Right ventricle myocardium inferior (tissue), 1 donor: ENCODE data around the gene KNL1. TPM values are rescaled to one million over a fixed set of nuclear protein-coding genes. Genes with fewer than 3 reads are reported as not detected.
"Not testable (repeated sequence)": the region's sequence is repeated elsewhere in the genome, so short reads cannot be mapped to it uniquely, and the experiment has no call there.

Source experiments
- ATAC-seq: fragments of 200-7000 bp; cut with Tn5 transposase; one replicate; pipeline ENCODE4 v1.9.1; 2020; ENCODE audit warnings: mild to moderate bottlenecking, moderate library complexity
- DNase-seq: peaks from one replicate; pipeline ENCODE4 v3.0.0; 2021; ENCODE audit errors: missing footprints
- intact Hi-C: fragments of 100-400 bp; cut with DNase I; formaldehyde crosslinking; loops from one replicate; pipeline ENCODE4 v1.11.0; 2022
- total RNA-seq: library from RNA; stranded (reverse); fragmentation: NEBNext Ultra II Directional; extraction: Animal tissue kit (Norgen Biotek cat#: 25700); gene quantifications from one replicate; pipeline ENCODE4 v1.2.1, GENCODE V29; 2021
- donor health status: DM: no; HTN: yes; CAD: no; lungs with severe emphysema.

The KNL1 gene
- total RNA-seq, 1 donor from 2014 or later, result 0.54 TPM

- DNase-seq (no peak), ATAC-seq (no peak)
- intact Hi-C loops, result no loop called here
Measured at GRCh38 chr15:40637221-40637745, 43.2 kb downstream of the KNL1 start.

GRCh38 chr15:40639677-40640076 lies 45.6 kb downstream of the KNL1 start:
- no peak for ATAC-seq
- DNase-seq, result no peak
- intact Hi-C loops, result no loop called here

DNA sequence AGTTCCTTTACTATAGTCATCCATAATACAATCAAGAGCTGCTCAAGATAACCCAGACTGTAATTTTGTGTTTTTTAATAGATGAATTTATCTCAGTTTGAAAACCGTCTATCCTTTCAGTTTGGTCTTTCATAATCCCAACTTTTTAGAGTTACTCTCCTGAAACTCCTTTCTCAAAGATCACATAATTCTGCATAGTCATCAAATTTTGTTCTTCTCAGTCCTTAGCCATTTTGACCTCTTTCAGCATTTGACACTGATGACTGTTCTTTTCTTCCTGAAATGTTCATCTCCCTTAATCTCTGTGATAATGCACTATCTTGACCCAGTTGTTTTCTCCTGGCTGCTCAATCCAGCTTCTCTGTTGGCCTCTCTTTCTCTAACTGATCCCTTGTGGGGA lies 53.5 kb downstream of the KNL1 start:
- no peak for DNase-seq
- no peak for ATAC-seq
- intact Hi-C loops, result no loop called here

DNA sequence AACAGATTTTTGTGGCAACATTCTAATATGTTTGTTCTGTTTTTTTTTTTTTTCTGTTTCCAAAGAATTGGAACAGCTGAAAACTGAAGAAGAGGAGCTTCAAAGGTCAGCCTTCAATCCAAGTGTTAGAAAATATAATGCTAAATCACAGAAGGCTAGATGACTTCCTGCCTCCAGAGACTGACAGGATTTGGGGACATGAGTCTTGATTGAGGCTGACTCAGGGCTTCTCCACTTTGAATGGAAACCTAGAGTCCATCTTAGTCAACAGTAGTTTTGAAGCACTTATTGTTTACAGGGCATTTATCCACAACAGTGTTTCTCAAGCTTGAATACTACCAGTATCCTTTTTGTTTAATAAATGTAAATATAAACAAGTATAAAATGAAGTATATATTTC lies 56.4 kb downstream of the KNL1 start:
- DNase-seq (no peak), ATAC-seq (no peak)
- intact Hi-C loops, result no loop called here

DNA sequence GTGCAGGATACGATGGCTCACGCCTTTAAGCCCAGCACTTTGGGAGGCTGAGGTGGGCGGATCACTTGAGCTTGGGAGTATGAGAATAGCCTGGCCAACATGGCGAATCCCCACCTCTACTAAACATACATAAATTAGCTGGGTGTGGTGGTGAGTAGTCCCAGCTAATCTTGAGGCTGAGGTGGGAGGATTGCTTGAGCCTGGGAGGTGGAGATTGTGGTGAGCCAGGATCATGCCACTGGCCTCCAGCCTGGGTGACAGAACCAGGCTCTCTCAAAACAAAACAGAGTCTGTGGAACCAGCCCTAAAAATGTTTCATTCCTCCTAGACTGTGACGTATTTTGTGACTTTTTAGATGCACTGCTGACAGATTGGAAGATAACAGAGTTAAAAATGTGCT lies 66.6 kb downstream of the KNL1 start:
- intact Hi-C loops, result no loop called here
- DNase-seq (no peak), ATAC-seq (no peak)

- DNase-seq (no peak), ATAC-seq (no peak)
- intact Hi-C loops, result no loop called here
Measured at GRCh38 chr15:40664909-40665308, 70.9 kb downstream of the KNL1 start.

DNA sequence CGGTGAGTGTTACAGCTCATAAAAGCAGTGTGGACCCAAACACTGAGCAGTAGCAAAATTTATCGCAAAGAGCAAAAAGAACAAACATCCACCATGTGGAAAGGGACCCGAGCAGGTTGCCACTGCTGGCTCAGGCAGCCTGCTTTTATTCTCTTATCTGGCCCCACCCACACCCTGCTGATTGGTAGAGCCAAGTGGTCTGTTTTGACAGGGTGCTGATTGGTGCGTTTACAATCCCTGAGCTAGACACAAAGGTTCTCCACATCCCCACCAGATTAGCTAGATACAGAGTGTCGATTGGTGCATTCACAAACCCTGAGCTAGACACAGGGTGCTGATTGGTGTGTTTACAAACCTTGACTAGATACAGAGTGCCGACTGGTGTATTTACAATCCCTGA lies 82.2 kb downstream of the KNL1 start:
- ATAC-seq, DNase-seq, intact Hi-C loops: not testable (repeated sequence)

DNA sequence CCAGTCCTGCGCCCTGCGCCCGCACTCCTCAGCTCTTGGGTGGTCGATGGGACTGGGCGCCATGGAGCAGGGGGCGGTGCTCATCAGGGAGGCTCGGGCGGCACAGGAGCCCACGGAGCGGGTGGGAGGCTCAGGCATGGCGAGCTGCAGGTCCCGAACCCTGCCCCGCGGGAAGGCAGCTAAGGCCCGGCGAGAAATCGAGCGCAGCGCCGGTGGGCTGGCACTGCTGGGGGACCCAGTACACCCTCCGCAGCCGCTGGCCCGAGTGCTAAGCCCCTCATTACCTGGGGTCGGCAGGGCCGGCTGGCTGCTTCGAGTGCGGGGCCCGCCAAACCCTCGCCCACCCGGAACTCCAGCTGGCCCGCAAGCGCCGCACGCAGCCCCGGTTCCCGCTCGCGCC lies 82.9 kb downstream of the KNL1 start:
- DNase-seq, intact Hi-C loops, ATAC-seq: not testable (repeated sequence)

GRCh38 chr15:40680151-40680550 lies 86.1 kb downstream of the KNL1 start:
- intact Hi-C loops, result no loop called here
- DNase-seq, result no peak
- no peak for ATAC-seq

DNA sequence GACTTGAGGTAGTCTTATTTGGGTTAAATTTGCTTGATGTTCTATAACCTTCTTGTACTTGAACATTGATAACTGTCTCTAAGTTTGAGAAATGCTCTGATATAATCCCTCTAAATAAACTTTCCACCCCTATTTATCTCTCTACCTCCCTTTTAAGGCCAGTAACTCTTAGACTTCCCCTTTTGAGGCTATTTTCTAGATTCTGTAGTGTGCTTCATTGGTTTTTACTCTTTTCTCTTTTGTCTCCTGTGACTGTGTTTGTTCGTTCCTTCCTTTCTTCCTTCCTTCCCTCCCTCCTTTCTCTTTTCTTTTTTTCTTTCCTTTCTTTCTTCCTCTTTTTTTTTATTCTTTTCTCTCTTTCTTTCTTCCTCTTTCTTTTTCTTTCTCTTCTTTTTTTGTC lies 86.9 kb downstream of the KNL1 start:
- intact Hi-C loops, DNase-seq, ATAC-seq: not testable (repeated sequence)

DNA sequence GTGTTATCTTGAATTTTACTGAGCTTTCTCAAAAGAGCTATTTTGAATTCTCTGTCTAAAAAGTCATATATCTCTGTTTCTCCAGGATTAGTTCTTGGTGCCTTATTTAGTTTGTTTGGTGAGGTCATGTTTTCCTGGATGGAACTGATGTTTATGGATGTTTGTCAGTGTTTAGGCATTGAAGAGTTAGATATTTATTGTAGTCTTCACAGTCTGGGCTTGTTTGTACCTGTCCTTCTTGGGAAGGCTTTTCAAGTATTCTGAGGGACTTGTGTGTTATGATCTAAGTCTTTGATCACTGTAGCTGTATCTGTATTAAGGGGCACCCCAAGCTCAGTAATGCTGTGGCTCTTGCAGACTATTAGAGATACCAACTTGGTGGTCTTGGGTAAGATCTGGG lies 90.3 kb downstream of the KNL1 start:
- ATAC-seq (no peak), DNase-seq (no peak)
- intact Hi-C loops, result no loop called here

GRCh38 chr15:40685376-40685775 lies 91.3 kb downstream of the KNL1 start:
- intact Hi-C loops, result no loop called here
- DNase-seq, result no peak

GRCh38 chr15:40688932-40689799 lies 95.1 kb downstream of the KNL1 start:
- intact Hi-C loops, result no loop called here
- no peak for ATAC-seq
- DNase-seq, result no peak

More at GRCh38 chr15:40685376-40685775, 91.3 kb downstream of the KNL1 start:
- no peak for ATAC-seq

DNA sequence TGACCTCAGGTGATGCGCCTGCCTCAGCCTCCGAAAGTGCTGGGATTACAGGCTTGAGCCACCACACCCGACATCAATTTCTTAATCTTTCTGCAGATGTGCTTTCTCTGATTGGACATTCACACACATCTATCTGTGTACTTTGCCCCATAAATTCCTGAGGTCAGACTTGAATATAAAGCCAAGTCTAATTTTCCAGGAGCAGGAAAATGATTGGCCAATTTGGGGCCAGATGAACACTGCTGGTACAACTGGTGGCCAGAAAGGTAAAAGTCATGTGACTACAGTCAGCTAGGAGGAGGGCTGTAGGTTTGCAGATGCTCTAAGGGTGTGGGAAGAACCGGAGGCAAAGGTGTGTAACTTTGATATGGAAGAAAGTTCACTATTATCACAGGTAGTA lies 97.7 kb downstream of the KNL1 start:
- DNase-seq (no peak), ATAC-seq (no peak)
- intact Hi-C loops, result loop anchor here (10.0 kb wide), 1 partner anchor 177 kb away; no protein-coding TSS in a partner anchor

DNA sequence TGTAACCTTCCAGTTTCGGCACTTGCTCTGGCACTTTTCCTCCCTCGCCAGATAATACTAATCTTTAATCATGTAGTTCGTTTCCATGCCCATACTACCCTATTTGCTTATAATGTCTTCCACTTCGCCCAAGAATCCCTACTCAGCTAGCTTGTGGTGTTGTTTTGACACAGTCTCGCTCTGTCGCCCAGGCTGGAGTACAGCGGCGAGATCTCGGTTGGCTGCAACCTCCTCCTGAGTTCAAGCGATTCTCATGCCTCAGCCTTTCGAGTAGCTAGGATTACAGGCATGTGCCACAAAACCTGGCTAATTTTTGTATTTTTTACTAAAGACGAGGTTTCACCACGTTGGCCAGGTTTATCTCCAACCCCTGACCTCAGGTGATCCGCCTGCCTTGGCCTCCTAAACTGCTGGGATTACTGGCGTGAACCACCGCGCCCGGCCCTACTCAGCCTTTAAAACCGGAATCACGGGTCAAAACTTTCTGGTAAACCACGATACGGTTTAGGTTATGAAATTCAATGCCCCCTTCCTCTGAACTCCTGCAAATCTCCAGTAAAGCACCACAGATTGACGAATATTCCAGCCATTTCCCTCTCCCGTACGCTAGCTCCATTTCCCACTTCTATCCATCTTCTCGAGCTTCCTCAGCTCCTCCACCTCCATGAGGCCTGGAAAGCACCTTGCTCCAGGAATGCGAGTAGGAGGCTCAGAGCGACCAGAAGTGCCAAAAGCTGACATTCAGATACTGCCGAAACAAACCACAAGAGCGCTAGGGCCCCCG lies 100.0 kb downstream of the KNL1 start:
- intact Hi-C loops, result loop anchor here (10.0 kb wide), 1 partner anchor 179 kb away; no protein-coding TSS in a partner anchor
- ATAC-seq (peak; percentile 9), DNase-seq (no peak)

- DNase-seq (peak; percentile 97), ATAC-seq (peak; percentile 98)
- intact Hi-C loops, result loop anchor here (1.0 to 10.0 kb wide), 2 partner anchors 59 to 180 kb away; no protein-coding TSS in a partner anchor
Measured at GRCh38 chr15:40694688-40695468, 100.8 kb downstream of the KNL1 start, which contains the start of gene RAD51. Gene RAD51 (plus strand): TSS chr15:40695174. CDS start chr15:40698759, 3,585 bp downstream.

DNA sequence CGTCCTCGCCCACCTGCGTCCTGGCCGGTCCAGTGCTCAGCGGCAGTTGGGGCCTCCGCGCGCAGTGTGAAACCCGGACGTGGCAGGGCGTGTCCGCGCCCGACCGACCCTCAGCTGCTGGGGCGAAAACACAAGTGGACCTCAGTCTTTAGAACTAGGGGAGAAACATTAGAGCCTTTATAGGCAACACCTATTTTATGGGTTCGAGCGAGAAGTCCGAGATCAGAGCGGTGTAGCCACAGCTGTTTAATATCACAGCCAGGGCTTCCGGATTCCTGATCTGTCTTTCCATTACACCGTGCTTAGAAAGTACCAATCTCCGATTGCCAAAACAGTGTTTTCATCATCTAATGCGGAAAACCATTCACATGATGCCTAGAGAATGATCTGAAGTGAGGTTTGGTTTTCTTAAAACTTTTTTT lies 101.4 kb downstream of the KNL1 start:
- peak; percentile 33 for ATAC-seq
- intact Hi-C loops, result loop anchor here (1.0 to 10.0 kb wide), 2 partner anchors 59 to 181 kb away; no protein-coding TSS in a partner anchor
- no peak for DNase-seq

DNA sequence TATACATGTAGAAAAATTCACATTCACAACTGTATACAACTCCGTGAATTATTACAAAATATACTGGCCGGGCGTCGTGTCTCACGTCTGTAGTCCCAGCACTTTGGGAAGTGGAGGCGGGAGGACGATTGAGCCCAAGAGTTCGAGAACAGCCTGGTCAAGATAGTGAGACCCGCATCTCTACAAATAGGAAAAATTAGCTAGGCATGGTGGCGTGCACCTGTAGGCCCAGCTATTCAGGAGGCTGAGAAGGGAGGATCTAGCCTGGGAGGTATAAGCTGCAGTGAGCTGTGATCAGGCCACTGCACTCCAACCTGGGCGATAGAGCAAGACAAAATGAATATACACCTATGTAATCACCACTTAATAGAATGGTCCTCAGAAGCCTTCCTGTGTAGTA lies 102.2 kb downstream of the KNL1 start:
- no peak for DNase-seq
- no peak for ATAC-seq
- intact Hi-C loops, result loop anchor here (10.0 kb wide), 1 partner anchor 181 kb away; no protein-coding TSS in a partner anchor
